ENCODE measurements around the gene VPS50. TPM values are rescaled to one million over a fixed set of nuclear protein-coding genes. Genes with fewer than 3 reads are reported as not detected.

VPS50 gene
- total and polyA plus RNA-seq, 10 of the 15 experiments (the other 5 are each of a cell fraction or from before 2014, with no cell fraction given), result 4.0 to 22.0 (median 16.2) TPM

DNA sequence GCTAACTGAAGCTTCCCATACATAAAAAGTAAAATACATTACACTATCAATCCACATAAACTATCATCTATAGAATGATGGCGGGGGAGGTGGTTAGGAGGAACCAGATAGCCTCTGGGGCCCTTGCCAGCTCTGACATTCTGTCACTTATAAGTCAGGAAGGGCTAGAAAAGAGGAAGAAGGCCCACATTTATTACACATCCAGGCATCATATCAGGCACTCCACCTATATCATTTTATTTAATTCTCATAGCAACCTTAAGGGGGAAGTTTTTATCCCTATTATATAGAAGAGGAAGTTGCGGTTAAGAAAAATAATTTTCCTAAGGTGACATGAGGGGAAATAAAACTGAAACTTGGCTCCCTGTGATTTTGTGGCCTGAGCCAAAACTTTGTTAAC is 35.8 kb upstream of the VPS50 start:
- FAIRE-seq, result no peak
- Histone ChIP-seq H3K27me3 (replicated peaks in 1 of 2; ENCODE audit: control insufficient read depth in 2 of 2, insufficient read depth in 2 of 2, low read length in 1 of 2) (0 out of 4 replicates have a peak, but pooled peaks cover 0 to 3% of the 10 kb centered on the region in 2 experiments), H2AFZ (ENCODE audit: control insufficient read depth, low read depth, low read length) (no peak overlapping the region), H4K20me1 (ENCODE audit: control insufficient read depth, insufficient read depth) (no peaks in the 10 kb centered on the region), H3K4me2 (ENCODE audit: control insufficient read depth, insufficient read depth) (no peak overlapping the region), H3K79me2 (ENCODE audit: control insufficient read depth, insufficient read depth, low read length) (no peaks in the 10 kb centered on the region), H3K9me3 (replicated peaks; ENCODE audit: control insufficient read depth, insufficient read depth, low read length) (no peaks in the 10 kb centered on the region), H3K9ac (ENCODE audit: control insufficient read depth, insufficient read depth, low read length) (no peak overlapping the region), H3K27ac (ENCODE audit: control insufficient read depth, insufficient read depth) (no peak overlapping the region), H3K4me1 (ENCODE audit: control insufficient read depth, insufficient read depth, low read length) (no peaks in the 10 kb centered on the region), H3K4me3 (no peak overlapping the region), H3K36me3 (ENCODE audit: control insufficient read depth in 2 of 2, insufficient read depth in 2 of 2, low read length in 1 of 2) (no peaks in the 10 kb centered on the region)
- CTCF ChIA-PET, result no interaction called here
- BruUV-seq (replicated peaks), result no TSS peak
- SMC1A ChIA-PET (ENCODE audit: uncharacterized antibody, unreplicated experiment), result interaction anchor here (1.1 to 1.6 kb wide), 3 partner anchors 9 to 16 kb away, joined by 3 to 4 read pairs (median 3); no protein-coding TSS in a partner anchor
- in situ Hi-C loops (cut with MboI), result no loop called here
- ATAC-seq, result no peak; the same call in 2 of the 3 replicates
- RAD21 ChIA-PET (ENCODE audit: unreplicated experiment), result no interaction called here
- POLR2A ChIA-PET, result no interaction called here
- no peak for DNase-seq (ENCODE audit: low read depth, low spot score)
- TF ChIP-seq EZH2 (IDR thresholded peaks at IDR 0.05; ENCODE audit: borderline replicate concordance, control insufficient read depth, low read depth, low read length), result no peak
- TF ChIP-seq MYC (IDR thresholded peaks at IDR 0.05; ENCODE audit: insufficient read depth, insufficient read length, insufficient replicate concordance, low read length, severe bottlenecking), result no peak
- TF ChIP-seq CBFB (IDR thresholded peaks at IDR 0.05; ENCODE audit: low read depth), result no peak
- TF ChIP-seq ZSCAN29 (IDR thresholded peaks at IDR 0.05), result no peak
- TF ChIP-seq, protein P1, sequence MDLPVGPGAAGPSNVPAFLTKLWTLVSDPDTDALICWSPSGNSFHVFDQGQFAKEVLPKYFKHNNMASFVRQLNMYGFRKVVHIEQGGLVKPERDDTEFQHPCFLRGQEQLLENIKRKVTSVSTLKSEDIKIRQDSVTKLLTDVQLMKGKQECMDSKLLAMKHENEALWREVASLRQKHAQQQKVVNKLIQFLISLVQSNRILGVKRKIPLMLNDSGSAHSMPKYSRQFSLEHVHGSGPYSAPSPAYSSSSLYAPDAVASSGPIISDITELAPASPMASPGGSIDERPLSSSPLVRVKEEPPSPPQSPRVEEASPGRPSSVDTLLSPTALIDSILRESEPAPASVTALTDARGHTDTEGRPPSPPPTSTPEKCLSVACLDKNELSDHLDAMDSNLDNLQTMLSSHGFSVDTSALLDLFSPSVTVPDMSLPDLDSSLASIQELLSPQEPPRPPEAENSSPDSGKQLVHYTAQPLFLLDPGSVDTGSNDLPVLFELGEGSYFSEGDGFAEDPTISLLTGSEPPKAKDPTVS (IDR thresholded peaks at IDR 0.05; ENCODE audit: low read depth, low read length), result no peak
- no peak for TF ChIP-seq MEF2B (IDR thresholded peaks at IDR 0.05; ENCODE audit: partially characterized antibody, poor library complexity, severe bottlenecking)
- TF ChIP-seq SPI1 (IDR thresholded peaks at IDR 0.05; ENCODE audit: borderline replicate concordance, insufficient read depth, low read depth, low read length), result no peak
- TF ChIP-seq GABPA (IDR thresholded peaks at IDR 0.05; ENCODE audit: low read depth), result no peak
- TF ChIP-seq MTA3 (IDR thresholded peaks at IDR 0.05; ENCODE audit: borderline replicate concordance, low read length), result no peak
- TF ChIP-seq, protein P2, sequence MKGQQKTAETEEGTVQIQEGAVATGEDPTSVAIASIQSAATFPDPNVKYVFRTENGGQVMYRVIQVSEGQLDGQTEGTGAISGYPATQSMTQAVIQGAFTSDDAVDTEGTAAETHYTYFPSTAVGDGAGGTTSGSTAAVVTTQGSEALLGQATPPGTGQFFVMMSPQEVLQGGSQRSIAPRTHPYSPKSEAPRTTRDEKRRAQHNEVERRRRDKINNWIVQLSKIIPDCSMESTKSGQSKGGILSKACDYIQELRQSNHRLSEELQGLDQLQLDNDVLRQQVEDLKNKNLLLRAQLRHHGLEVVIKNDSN (IDR thresholded peaks at IDR 0.05; ENCODE audit: borderline replicate concordance, extremely low read length, insufficient read depth, low read depth, low read length), result no peak
- TF ChIP-seq NR2C1 (IDR thresholded peaks at IDR 0.05), result no peak
- TF ChIP-seq, protein P3, sequence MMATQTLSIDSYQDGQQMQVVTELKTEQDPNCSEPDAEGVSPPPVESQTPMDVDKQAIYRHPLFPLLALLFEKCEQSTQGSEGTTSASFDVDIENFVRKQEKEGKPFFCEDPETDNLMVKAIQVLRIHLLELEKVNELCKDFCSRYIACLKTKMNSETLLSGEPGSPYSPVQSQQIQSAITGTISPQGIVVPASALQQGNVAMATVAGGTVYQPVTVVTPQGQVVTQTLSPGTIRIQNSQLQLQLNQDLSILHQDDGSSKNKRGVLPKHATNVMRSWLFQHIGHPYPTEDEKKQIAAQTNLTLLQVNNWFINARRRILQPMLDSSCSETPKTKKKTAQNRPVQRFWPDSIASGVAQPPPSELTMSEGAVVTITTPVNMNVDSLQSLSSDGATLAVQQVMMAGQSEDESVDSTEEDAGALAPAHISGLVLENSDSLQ (IDR thresholded peaks at IDR 0.05), result no peak
- no peak for TF ChIP-seq RAD51 (IDR thresholded peaks at IDR 0.05)
- TF ChIP-seq DPF2 (IDR thresholded peaks at IDR 0.05), result no peak
- TF ChIP-seq TARDBP (IDR thresholded peaks at IDR 0.05; ENCODE audit: borderline replicate concordance), result no peak
- 48% methylated on average over 2 of the region's 2 CpGs for WGBS (ENCODE audit: insufficient coverage, insufficient replicate concordance, low lambda C conversion rate, missing lambda C conversion rate)
- intact Hi-C loops (cut with micrococcal nuclease; ENCODE audit: unreplicated experiment), result no loop called here
